GM10266 (cell line): ENCODE measurements around the gene SLC30A2.

ENCODE experiments used
- DNase-seq: peaks from one replicate; pipeline ENCODE4 v3.0.0; 2012; ENCODE audit errors: extremely low spot score
- CTCF ChIP-seq: IDR thresholded peaks from 2 replicates; pipeline ENCODE4 v1.5.1; 2012; ENCODE audit warnings: mild to moderate bottlenecking, low read depth; ENCODE audit not compliant: control insufficient read depth, insufficient read depth; ENCODE audit errors: missing control alignments

Gene SLC30A2

GRCh38 chr1:26069941-26070295 is 24.0 kb upstream of the SLC30A2 start:
- DNase-seq = no peak
- TF ChIP-seq CTCF = no peak

GRCh38 chr1:26067432-26067911 is 21.6 kb upstream of the SLC30A2 start, which contains the start of gene TRIM63:
Gene TRIM63 (minus strand): TSS chr1:26067630. CDS start chr1:26067494, 136 bp downstream.
- DNase-seq = no peak
- no peak for TF ChIP-seq CTCF

GRCh38 chr1:26066857-26067256 is 20.9 kb upstream of the SLC30A2 start:
- TF ChIP-seq CTCF = no peak

DNA sequence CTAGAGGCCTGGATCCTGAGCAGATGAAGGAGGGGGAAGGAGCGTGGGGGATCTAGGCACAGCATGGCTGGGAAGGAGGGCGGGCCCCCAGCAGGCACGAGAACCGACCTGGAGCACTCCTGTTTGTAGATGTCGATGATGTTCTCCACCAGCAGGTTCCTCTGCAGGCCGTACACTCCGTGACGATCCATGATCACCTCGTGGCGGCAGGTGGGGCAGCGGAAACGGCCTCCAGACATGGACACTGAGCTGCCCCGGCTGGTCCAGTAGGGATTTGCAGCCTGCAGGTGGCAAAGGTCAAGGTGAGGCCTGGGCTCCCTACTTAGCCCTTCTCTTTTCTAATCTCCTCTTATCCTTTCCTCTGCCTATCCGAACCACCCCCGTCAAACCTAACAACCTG is 20.2 kb upstream of the SLC30A2 start:
- no peak for DNase-seq
- TF ChIP-seq CTCF = no peak

More at GRCh38 chr1:26066857-26067256, 20.9 kb upstream of the SLC30A2 start:
- no peak for DNase-seq

GRCh38 chr1:26064553-26064952 is 18.6 kb upstream of the SLC30A2 start:
- TF ChIP-seq CTCF = no peak
- DNase-seq = no peak

DNA sequence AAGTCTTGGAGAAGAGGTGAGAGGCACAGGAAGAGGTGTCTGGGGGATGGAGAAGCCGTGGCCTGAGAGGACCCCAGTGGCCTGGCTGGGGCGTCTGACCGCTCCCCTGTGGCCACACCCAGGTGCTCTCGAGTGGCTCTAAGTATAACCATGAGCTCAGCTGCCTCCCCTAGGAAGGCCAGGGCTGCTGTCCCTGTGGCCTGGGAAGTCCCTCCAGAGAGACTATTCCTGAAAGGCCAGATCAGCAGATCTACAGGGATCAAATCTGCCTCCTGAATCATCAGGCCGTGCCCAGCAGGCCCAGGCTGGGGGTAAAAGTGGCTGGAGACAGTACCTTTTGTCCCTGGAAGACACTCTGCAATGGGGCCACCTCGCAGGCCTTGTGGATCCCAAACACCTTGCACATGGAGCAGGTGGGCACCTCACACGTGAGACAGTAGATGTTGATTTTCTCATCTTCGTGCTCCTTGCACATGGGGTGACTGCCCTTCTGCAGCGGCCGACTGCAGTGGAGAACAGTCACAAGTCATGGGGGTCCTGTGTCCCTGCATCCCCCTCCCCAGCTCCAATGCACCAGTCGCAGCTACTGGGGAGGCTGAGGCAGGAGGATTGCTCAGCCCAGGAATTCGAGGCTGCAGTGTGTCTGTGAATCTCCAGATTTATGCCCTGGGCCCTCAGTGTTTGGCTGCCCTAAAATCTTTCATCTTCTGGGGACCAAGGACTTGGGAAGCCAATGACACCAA is 15.1 kb upstream of the SLC30A2 start:
- TF ChIP-seq CTCF = no peak
- DNase-seq = no peak

DNA sequence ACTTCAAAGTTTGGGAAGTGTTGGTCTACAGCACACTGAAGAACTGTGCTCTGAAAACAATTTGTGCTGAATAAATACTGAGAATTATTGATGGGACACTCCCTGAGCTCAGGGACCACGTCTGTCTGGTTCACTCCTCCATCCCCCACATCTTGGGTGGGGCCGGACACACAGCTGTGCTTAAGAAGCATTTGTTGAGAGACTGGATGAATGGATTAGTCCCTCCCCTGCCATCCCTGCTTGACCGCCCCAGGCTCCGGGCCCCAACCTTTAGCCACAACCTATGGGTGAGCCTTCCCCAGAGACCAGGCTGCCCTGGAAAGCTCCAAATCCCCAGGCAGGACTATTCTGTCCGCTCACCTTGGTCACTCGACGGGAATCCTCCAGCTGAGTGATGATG is 14.0 kb upstream of the SLC30A2 start:
- no peak for DNase-seq
- no peak for TF ChIP-seq CTCF
